OCI-LY3 (cell line): ENCODE measurements around the gene GMFB.

ENCODE experiments used
- H2AFZ ChIP-seq: fragments of 200-600, 300-600 bp; shearing (Covaris generic); 2 replicates; pipeline ENCODE4 v1.6.0; 2014; ENCODE audit warnings: antibody characterized with exemption, low read depth, low read length
- H3K27ac ChIP-seq: fragments of 200-600, 300-600 bp; sonication (generic); 2 replicates; pipeline ENCODE4 v1.5.1; 2014; ENCODE audit warnings: mild to moderate bottlenecking, low read length, moderate library complexity, mixed read lengths
- H3K27me3 ChIP-seq: fragments of 200-600, 300-600 bp; sonication (generic); 2 replicates; pipeline ENCODE4 v1.6.1; 2014; ENCODE audit warnings: low read depth, low read length, mixed read lengths
- H3K36me3 ChIP-seq: fragments of 200-600, 300-600 bp; sonication (generic); replicated peaks from 2 replicates; pipeline ENCODE3; 2014; ENCODE audit warnings: low read depth, low read length, mixed read lengths
- H3K4me1 ChIP-seq: fragments of 300-600, 200-600 bp; sonication (generic); 2 replicates; pipeline ENCODE4 v1.6.1; 2014; ENCODE audit warnings: low read length, mixed read lengths
- H3K4me2 ChIP-seq: fragments of 200-600, 300-600 bp; sonication (generic); 2 replicates; pipeline ENCODE4 v1.6.1; 2014; ENCODE audit warnings: low read length, mixed read lengths
- H3K4me3 ChIP-seq: fragments of 300-600, 200-600 bp; sonication (generic); 2 replicates; pipeline ENCODE4 v1.5.1; 2014; ENCODE audit warnings: antibody characterized with exemption, mild to moderate bottlenecking, low read length, moderate library complexity
- H3K79me2 ChIP-seq: fragments of 300-600, 200-600 bp; shearing (Covaris generic); 2 replicates; pipeline ENCODE4 v1.6.1; 2014; ENCODE audit warnings: mild to moderate bottlenecking, low read length, mixed read lengths
- H3K9ac ChIP-seq: fragments of 300-600, 200-600 bp; shearing (Covaris generic); 2 replicates; pipeline ENCODE4 v1.6.0; 2014; ENCODE audit warnings: mild to moderate bottlenecking, low read length, moderate library complexity
- H3K9me3 ChIP-seq: fragments of 200-600, 300-600 bp; shearing (Covaris generic); 2 replicates; pipeline ENCODE4 v1.6.1; 2014; ENCODE audit warnings: low read length, mixed read lengths; ENCODE audit not compliant: insufficient read depth
- H4K20me1 ChIP-seq: fragments of 200-600, 300-600 bp; sonication (generic); 2 replicates; pipeline ENCODE4 v1.6.1; 2016; ENCODE audit warnings: low read length, mixed read lengths; ENCODE audit not compliant: insufficient read depth
- CTCF ChIP-seq: fragments of 200-600, 300-600 bp; sonication (generic); IDR thresholded peaks from 2 replicates; pipeline ENCODE4 v1.5.1; 2014; ENCODE audit warnings: antibody characterized with exemption, low read length, low read depth
- EZH2phosphoT487 ChIP-seq: fragments of 200-600 bp; shearing (Covaris generic); IDR thresholded peaks from 2 replicates; pipeline ENCODE4 v1.6.1; 2018; ENCODE audit warnings: antibody characterized with exemption, mixed run types, low read depth

GMFB gene

DNA sequence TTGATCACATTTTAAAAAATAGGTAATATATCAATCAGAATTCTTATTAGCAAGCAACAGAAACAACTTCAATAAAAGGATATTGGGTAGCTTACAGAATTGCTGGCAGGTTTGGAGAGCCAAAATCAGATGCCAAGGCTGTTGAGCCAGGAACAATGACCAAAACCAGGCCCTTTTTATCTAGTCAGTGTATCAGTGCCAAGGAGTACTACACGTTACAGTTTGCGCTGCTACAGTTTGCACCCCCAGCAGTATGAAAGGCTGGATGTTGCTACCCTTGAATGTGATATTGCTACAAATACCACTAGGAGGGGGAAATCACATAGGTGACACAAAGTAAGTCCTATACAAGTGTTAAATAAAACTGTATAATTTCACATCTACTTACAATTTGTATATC is 40.2 kb upstream of the GMFB start:
- H3K4me2 ChIP-seq: no peak overlapping the region
- H3K79me2 ChIP-seq: no peaks in the 10 kb centered on the region
- H3K27me3 ChIP-seq: no peaks in the 10 kb centered on the region
- no peak overlapping the region for H3K4me3 ChIP-seq
- H3K4me1 ChIP-seq: peaks cover 8% of the 10 kb centered on the region; the same call in 1 of the 2 replicates
- H3K9ac ChIP-seq: no peak overlapping the region
- H3K9me3 ChIP-seq: no peaks in the 10 kb centered on the region
- no peak overlapping the region for H2AFZ ChIP-seq
- H3K27ac ChIP-seq: no peak overlapping the region
- no peaks in the 10 kb centered on the region for H4K20me1 ChIP-seq
- H3K36me3 ChIP-seq: peaks cover 1% of the 10 kb centered on the region
- no peak for TF ChIP-seq CTCF
- TF ChIP-seq EZH2phosphoT487: no peak

- peaks cover 5% of the 10 kb centered on the region for H3K36me3 ChIP-seq
- H3K27ac ChIP-seq: no peak overlapping the region
- no peak overlapping the region for H3K9ac ChIP-seq
- 0 out of 2 replicates have a peak, but pooled peaks cover 1% of the 10 kb centered on the region for H3K79me2 ChIP-seq
- no peaks in the 10 kb centered on the region for H4K20me1 ChIP-seq
- H3K27me3 ChIP-seq: no peaks in the 10 kb centered on the region
- no peak overlapping the region for H2AFZ ChIP-seq
- no peaks in the 10 kb centered on the region for H3K9me3 ChIP-seq
- H3K4me3 ChIP-seq: no peak overlapping the region
- no peaks in the 10 kb centered on the region for H3K4me1 ChIP-seq
- no peak overlapping the region for H3K4me2 ChIP-seq
- no peak for TF ChIP-seq CTCF
- TF ChIP-seq EZH2phosphoT487: no peak
Observed at GRCh38 chr14:54524410-54524809, 35.6 kb upstream of the GMFB start.

DNA sequence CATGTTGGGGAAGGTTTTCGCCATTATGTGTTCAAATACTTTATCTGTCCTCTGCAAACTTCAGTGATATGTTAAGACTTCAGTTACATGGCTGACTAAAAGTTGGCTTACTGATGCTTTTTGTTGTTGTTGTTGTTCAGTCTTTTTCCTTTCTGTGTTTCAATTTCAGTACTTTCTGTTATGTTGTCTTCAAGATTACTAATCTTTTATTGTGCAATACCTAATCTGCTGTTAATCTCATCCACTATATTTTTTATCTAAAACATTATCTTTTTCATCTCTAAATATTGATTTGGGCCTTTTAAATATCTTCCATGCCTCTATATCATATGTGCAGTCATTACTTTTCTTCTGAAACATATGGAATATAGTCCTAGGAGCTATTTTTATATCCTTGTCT is 27.9 kb upstream of the GMFB start:
- Histone ChIP-seq H3K9ac (no peak overlapping the region), H3K27ac (no peak overlapping the region), H4K20me1 (no peaks in the 10 kb centered on the region), H3K36me3 (peaks cover 24% of the 10 kb centered on the region), H3K4me3 (no peak overlapping the region), H3K9me3 (peaks cover 15% of the 10 kb centered on the region; the same call in 1 of the 2 replicates), H3K4me1 (no peaks in the 10 kb centered on the region), H3K27me3 (no peaks in the 10 kb centered on the region), H3K79me2 (peaks cover 6% of the 10 kb centered on the region; the same call in 1 of the 2 replicates), H3K4me2 (no peak overlapping the region), H2AFZ (no peak overlapping the region)
- TF ChIP-seq CTCF (no peak), EZH2phosphoT487 (no peak)

DNA sequence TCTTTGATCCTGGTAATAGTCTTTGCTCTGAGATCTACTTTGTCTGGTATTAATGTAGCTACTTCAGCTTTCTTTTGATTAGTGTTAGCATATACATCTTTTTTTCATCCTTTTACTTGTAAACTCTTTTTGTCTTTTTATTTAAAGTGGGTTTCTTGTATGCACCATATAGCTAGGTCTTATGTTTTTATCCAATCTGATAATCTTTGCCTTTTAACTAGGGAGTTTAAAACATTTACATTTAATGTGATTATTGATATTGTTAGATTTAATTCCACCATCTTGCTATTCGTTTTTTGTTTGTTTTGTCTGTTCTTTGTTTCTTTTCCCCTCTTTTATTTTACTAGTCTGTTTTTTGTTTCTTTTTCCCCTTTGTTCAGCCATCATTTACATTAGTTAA is 26.9 kb upstream of the GMFB start:
- no peak overlapping the region for H3K4me2 ChIP-seq
- no peak overlapping the region for H3K9ac ChIP-seq
- no peak overlapping the region for H3K27ac ChIP-seq
- no peaks in the 10 kb centered on the region for H4K20me1 ChIP-seq
- peaks cover 24% of the 10 kb centered on the region for H3K36me3 ChIP-seq
- no peaks in the 10 kb centered on the region for H3K27me3 ChIP-seq
- H3K79me2 ChIP-seq: peaks cover 17% of the 10 kb centered on the region
- peaks cover 15% of the 10 kb centered on the region; the same call in 1 of the 2 replicates for H3K9me3 ChIP-seq
- no peak overlapping the region for H3K4me3 ChIP-seq
- H3K4me1 ChIP-seq: peaks cover 2% of the 10 kb centered on the region
- no peak overlapping the region for H2AFZ ChIP-seq
- TF ChIP-seq EZH2phosphoT487: no peak
- TF ChIP-seq CTCF: no peak
